ENCODE measurements around the gene PLB1. TPM values are rescaled to one million over a fixed set of nuclear protein-coding genes. Genes with fewer than 3 reads are reported as not detected.

Gene PLB1
- total and polyA plus RNA-seq, 2 experiments from 2014 or later, result 0.06 to 0.21 TPM

DNA sequence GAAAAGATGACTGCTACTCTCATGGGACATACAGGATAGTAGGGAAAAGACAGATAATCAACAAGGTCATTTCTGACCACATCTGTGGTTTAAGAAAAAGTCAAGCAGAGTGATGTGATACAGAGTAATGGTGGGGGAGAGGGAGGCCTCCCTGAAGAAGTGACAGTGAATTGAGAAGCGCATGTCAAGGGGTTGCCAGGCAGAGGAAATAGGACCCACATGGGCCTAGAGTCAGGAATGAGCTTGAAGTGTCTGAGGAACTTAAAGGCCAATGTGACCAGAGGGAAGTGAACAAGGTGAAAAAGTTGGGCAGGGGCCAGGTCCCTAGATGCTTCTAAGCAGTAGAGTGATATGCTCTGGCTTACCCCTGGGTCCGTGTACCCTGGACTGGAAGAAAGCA is 142.2 kb downstream of the PLB1 start:
- Histone ChIP-seq H3K79me2 (replicated peaks; ENCODE audit: insufficient read depth) (no peaks in the 10 kb centered on the region), H3K27me3 (ENCODE audit: insufficient read depth) (no peaks in the 10 kb centered on the region), H4K20me1 (replicated peaks; ENCODE audit: insufficient read depth) (no peaks in the 10 kb centered on the region), H3K4me3 (no peak overlapping the region), H3K9me2 (ENCODE audit: insufficient read depth) (no peaks in the 10 kb centered on the region), H2AFZ (no peak overlapping the region), H3K27ac (ENCODE audit: low read depth) (no peak overlapping the region), H3K4me1 (ENCODE audit: insufficient read depth) (no peaks in the 10 kb centered on the region), H3F3A (replicated peaks; ENCODE audit: low read depth) (no peaks in the 10 kb centered on the region), H3K4me2 (no peak overlapping the region), H3K36me3 (ENCODE audit: insufficient read depth) (no peaks in the 10 kb centered on the region)
- no peak for TF ChIP-seq POLR2AphosphoS5 (IDR thresholded peaks at IDR 0.05; ENCODE audit: low read depth)
- no peak for TF ChIP-seq NANOG (IDR thresholded peaks at IDR 0.05; ENCODE audit: borderline replicate concordance)
- TF ChIP-seq CREB1 (CRISPR knock-in tag; IDR thresholded peaks at IDR 0.05; ENCODE audit: low read depth), result no peak
- TF ChIP-seq, protein P1, sequence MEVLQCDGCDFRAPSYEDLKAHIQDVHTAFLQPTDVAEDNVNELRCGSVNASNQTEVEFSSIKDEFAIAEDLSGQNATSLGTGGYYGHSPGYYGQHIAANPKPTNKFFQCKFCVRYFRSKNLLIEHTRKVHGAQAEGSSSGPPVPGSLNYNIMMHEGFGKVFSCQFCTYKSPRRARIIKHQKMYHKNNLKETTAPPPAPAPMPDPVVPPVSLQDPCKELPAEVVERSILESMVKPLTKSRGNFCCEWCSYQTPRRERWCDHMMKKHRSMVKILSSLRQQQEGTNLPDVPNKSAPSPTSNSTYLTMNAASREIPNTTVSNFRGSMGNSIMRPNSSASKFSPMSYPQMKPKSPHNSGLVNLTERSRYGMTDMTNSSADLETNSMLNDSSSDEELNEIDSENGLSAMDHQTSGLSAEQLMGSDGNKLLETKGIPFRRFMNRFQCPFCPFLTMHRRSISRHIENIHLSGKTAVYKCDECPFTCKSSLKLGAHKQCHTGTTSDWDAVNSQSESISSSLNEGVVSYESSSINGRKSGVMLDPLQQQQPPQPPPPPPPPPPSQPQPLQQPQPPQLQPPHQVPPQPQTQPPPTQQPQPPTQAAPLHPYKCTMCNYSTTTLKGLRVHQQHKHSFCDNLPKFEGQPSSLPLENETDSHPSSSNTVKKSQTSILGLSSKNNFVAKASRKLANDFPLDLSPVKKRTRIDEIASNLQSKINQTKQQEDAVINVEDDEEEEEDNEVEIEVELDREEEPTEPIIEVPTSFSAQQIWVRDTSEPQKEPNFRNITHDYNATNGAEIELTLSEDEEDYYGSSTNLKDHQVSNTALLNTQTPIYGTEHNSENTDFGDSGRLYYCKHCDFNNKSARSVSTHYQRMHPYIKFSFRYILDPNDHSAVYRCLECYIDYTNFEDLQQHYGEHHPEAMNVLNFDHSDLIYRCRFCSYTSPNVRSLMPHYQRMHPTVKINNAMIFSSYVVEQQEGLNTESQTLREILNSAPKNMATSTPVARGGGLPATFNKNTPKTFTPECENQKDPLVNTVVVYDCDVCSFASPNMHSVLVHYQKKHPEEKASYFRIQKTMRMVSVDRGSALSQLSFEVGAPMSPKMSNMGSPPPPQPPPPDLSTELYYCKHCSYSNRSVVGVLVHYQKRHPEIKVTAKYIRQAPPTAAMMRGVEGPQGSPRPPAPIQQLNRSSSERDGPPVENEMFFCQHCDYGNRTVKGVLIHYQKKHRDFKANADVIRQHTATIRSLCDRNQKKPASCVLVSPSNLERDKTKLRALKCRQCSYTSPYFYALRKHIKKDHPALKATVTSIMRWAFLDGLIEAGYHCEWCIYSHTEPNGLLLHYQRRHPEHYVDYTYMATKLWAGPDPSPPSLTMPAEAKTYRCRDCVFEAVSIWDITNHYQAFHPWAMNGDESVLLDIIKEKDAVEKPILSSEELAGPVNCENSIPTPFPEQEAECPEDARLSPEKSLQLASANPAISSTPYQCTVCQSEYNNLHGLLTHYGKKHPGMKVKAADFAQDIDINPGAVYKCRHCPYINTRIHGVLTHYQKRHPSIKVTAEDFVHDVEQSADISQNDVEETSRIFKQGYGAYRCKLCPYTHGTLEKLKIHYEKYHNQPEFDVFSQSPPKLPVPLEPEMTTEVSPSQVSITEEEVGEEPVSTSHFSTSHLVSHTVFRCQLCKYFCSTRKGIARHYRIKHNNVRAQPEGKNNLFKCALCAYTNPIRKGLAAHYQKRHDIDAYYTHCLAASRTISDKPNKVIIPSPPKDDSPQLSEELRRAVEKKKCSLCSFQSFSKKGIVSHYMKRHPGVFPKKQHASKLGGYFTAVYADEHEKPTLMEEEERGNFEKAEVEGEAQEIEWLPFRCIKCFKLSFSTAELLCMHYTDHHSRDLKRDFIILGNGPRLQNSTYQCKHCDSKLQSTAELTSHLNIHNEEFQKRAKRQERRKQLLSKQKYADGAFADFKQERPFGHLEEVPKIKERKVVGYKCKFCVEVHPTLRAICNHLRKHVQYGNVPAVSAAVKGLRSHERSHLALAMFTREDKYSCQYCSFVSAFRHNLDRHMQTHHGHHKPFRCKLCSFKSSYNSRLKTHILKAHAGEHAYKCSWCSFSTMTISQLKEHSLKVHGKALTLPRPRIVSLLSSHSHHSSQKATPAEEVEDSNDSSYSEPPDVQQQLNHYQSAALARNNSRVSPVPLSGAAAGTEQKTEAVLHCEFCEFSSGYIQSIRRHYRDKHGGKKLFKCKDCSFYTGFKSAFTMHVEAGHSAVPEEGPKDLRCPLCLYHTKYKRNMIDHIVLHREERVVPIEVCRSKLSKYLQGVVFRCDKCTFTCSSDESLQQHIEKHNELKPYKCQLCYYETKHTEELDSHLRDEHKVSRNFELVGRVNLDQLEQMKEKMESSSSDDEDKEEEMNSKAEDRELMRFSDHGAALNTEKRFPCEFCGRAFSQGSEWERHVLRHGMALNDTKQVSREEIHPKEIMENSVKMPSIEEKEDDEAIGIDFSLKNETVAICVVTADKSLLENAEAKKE (CRISPR knock-in tag; IDR thresholded peaks at IDR 0.05), result no peak
- TF ChIP-seq REST (IDR thresholded peaks at IDR 0.05; ENCODE audit: unreplicated experiment), result no peak
- TF ChIP-seq ZNF331 (CRISPR knock-in tag; IDR thresholded peaks at IDR 0.05; ENCODE audit: low read depth), result no peak
- no peak for TF ChIP-seq ZNF114 (CRISPR knock-in tag; IDR thresholded peaks at IDR 0.05)
- TF ChIP-seq STAT1 (IDR thresholded peaks at IDR 0.05; ENCODE audit: unreplicated experiment), result no peak
- no peak for TF ChIP-seq JUNB (IDR thresholded peaks at IDR 0.05; ENCODE audit: unreplicated experiment)
- no peak for TF ChIP-seq EZH2phosphoT487 (IDR thresholded peaks at IDR 0.05; ENCODE audit: unreplicated experiment)
- TF ChIP-seq, protein P2, sequence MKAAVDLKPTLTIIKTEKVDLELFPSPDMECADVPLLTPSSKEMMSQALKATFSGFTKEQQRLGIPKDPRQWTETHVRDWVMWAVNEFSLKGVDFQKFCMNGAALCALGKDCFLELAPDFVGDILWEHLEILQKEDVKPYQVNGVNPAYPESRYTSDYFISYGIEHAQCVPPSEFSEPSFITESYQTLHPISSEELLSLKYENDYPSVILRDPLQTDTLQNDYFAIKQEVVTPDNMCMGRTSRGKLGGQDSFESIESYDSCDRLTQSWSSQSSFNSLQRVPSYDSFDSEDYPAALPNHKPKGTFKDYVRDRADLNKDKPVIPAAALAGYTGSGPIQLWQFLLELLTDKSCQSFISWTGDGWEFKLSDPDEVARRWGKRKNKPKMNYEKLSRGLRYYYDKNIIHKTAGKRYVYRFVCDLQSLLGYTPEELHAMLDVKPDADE (IDR thresholded peaks at IDR 0.05), result no peak
- no peak for TF ChIP-seq EZH2 (IDR thresholded peaks at IDR 0.05; ENCODE audit: low read depth, unreplicated experiment)
- DNase-seq (ENCODE audit: low spot score) (no peak), ATAC-seq (no peak)
- Mint-ChIP-seq H3K4me1 (no peaks in the 10 kb centered on the region), H3K9me3 (no peaks in the 10 kb centered on the region), H3K4me3 (no peak overlapping the region), H3K27me3 (ENCODE audit: insufficient read depth, low read depth, poor library complexity) (peaks cover 1% of the 10 kb centered on the region), H3K36me3 (ENCODE audit: low read depth) (no peaks in the 10 kb centered on the region), H3K27ac (no peak overlapping the region)
